Tibial artery (tissue), 4 donors: ENCODE results near the gene DNAH14.

ENCODE experiments used
- DNase-seq, 2 donors: peaks; one replicate each; pipeline ENCODE4 v3.0.0-alpha.2; 2019
- H3K27ac ChIP-seq, 2 donors: fragments of 200-600 bp; sonication (generic) in 1 of 2; 1 replicate in 1 of 2; 2 replicates in 1 of 2; pipeline ENCODE4 v1.5.1; 2018 to 2019; ENCODE audit warnings: mild to moderate bottlenecking in 1 of 2
- H3K27me3 ChIP-seq, 2 donors: fragments of 200-600 bp; sonication (generic) in 1 of 2; one replicate each; pipeline versions ENCODE4 v1.5.1 to v1.6.0; 2016 to 2019
- H3K36me3 ChIP-seq, 3 donors: fragments of 200-600 bp; sonication (generic) in 2 of 3; one replicate each; pipeline ENCODE4 v1.5.1; 2016 to 2019; ENCODE audit warnings: mild to moderate bottlenecking in 2 of 3
- H3K4me1 ChIP-seq, 4 donors: fragments of 200-600 bp; sonication (generic) in 2 of 4; 1 replicate in 3 of 4; 2 replicates in 1 of 4; pipeline ENCODE4 v1.5.1; 2016 to 2019
- H3K4me3 ChIP-seq, 2 donors: fragments of 200-600 bp; sonication (generic) in 1 of 2; 1 replicate in 1 of 2; 2 replicates in 1 of 2; pipeline ENCODE4 v1.5.1; 2018 to 2019; ENCODE audit warnings: mild to moderate bottlenecking in 2 of 2
- H3K9me3 ChIP-seq, 3 donors: fragments of 200-600 bp; sonication (generic) in 1 of 3; one replicate each; pipeline ENCODE4 v1.5.1; 2016 to 2019
- intact Hi-C: fragments of 100-400 bp; cut with DNase I; formaldehyde crosslinking; loops from one replicate; pipeline ENCODE4 v1.15.0; 2023; ENCODE audit warnings: low total_unique reads
- TF ChIP-seq, protein P1 (sequence below), 2 experiments: fragments of 200-600 bp in 1 of 2; fragments of 450-650 bp in 1 of 2; IDR thresholded peaks; one replicate each; pipeline ENCODE4 v1.5.1; 2017 to 2019; ENCODE audit warnings: antibody characterized with exemption in 2 of 2, mild to moderate bottlenecking in 1 of 2, moderate library complexity in 1 of 2

DNAH14 gene

DNA sequence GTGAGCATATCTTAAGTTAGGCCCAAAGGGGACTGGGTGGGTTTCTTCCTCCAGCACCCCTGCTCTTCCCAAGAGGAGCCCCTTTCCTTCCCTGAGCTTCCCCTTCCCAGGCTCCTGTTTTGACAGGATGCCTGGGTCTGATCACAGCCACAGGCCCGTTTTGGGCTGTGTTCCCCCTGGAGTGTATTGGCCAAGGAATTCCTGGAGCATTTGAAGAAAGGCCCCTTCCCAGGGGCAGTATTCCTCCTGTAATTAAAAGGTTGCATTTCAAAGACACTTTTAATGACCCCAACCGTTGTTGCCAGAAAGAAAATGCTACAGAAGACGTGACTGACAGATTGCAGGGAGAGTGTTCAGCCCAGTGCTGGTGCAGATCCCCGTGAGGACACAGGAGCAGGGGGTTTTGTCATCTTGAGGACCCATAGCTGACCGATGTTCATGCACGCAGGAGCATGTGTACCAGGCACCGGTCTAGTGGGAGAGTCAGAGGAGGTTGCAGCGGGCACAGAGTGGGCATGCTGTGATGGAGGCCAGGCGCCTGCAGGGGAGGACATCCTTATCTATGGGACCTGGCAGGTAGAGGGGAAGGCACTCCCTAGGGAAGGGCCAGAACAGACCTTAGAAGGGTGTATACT is 517.6 kb downstream of the DNAH14 start:
- Histone ChIP-seq H3K4me3 (peak overlapping the region; percentile 36 to 47), H3K27ac (peak overlapping the region; percentile 85 to 88), H3K4me1 (peaks cover 0 to 67% (median 34%) of the 10 kb centered on the region in 4 donors), H3K36me3 (no peaks in the 10 kb centered on the region), H3K27me3 (no peaks in the 10 kb centered on the region), H3K9me3 (no peaks in the 10 kb centered on the region)
- peak in 1 of 2 donors; percentile 68 for DNase-seq
- intact Hi-C loops: no loop called here
- TF ChIP-seq, protein P1, sequence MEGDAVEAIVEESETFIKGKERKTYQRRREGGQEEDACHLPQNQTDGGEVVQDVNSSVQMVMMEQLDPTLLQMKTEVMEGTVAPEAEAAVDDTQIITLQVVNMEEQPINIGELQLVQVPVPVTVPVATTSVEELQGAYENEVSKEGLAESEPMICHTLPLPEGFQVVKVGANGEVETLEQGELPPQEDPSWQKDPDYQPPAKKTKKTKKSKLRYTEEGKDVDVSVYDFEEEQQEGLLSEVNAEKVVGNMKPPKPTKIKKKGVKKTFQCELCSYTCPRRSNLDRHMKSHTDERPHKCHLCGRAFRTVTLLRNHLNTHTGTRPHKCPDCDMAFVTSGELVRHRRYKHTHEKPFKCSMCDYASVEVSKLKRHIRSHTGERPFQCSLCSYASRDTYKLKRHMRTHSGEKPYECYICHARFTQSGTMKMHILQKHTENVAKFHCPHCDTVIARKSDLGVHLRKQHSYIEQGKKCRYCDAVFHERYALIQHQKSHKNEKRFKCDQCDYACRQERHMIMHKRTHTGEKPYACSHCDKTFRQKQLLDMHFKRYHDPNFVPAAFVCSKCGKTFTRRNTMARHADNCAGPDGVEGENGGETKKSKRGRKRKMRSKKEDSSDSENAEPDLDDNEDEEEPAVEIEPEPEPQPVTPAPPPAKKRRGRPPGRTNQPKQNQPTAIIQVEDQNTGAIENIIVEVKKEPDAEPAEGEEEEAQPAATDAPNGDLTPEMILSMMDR (IDR thresholded peaks at IDR 0.05): no peak

DNA sequence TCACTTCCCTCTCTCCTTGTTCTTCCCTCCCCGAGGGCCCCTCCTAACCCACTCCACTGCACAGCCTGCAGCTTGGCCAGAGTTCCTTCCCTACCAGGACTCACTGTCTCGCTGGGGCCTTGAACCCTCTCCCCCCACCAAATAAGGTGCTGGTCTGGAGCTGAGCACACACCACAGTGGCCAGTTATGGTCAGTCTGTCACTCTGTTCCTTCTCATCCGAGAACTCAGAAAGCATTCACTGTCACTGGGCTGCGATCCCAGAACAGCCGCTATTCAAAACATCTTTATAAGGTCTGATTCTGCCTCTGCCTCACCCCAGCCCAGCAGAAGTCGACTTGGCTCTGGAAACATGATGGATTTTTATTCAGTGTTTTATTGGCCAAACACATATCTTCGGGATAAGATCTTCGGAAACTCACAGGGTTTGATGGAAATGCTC is 518.2 kb downstream of the DNAH14 start:
- TF ChIP-seq, protein P1 (IDR thresholded peaks at IDR 0.05): no peak
- Histone ChIP-seq H3K27ac (peak overlapping the region; percentile 85 to 88), H3K4me1 (peaks cover 0 to 67% (median 34%) of the 10 kb centered on the region in 4 donors), H3K36me3 (no peaks in the 10 kb centered on the region), H3K9me3 (no peaks in the 10 kb centered on the region), H3K4me3 (peak overlapping the region; percentile 36 to 47), H3K27me3 (no peaks in the 10 kb centered on the region)
- intact Hi-C loops: no loop called here
- peak; percentile 59 to 92 for DNase-seq

DNA sequence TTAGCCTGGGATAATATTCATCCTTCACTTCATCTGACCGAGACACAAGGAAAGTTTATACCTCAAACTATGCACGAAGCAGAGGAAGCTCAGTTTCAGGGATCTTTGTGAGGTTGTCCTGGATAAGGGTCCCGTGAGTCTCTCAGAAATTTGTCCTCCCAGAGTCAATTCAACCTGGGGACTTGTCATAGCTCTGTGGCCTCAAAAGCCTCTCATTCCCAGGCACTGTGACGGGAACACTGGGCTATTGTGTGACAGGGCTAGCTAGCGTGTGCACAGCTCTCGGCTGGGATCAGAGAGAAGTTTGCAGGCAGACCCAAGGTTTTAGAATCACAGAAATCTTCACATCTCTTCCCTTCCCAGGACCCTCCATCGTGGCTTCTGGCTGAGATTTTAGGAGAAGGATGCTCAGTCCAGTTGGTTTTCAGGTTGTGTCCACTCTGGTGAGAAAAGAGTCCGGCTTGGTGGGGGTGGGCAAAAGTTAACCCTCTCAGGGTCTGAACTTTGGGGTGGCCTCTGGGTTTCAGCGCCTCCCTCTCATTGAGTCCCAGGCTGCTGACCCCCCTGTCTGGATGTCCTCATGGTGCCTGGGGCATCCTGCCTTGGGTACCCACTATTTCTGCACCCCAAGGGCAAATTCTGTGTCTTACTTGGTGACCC is 518.8 kb downstream of the DNAH14 start:
- intact Hi-C loops: no loop called here
- Histone ChIP-seq H3K4me1 (peaks cover 0 to 66% (median 34%) of the 10 kb centered on the region in 4 donors), H3K36me3 (no peaks in the 10 kb centered on the region), H3K4me3 (peak overlapping the region; percentile 36 to 47), H3K27ac (peak overlapping the region; percentile 85 to 88), H3K27me3 (no peaks in the 10 kb centered on the region), H3K9me3 (no peaks in the 10 kb centered on the region)
- DNase-seq: peak in 1 of 2 donors; percentile 64
- TF ChIP-seq, protein P1 (IDR thresholded peaks at IDR 0.05): no peak
